HuH-7 (cell line): ENCODE results near the gene ZBTB16.

Experiments used
- DNase-seq: peaks from one replicate; pipeline ENCODE4 v3.0.0; 2011; ENCODE audit warnings: low spot score

ZBTB16 gene

DNA sequence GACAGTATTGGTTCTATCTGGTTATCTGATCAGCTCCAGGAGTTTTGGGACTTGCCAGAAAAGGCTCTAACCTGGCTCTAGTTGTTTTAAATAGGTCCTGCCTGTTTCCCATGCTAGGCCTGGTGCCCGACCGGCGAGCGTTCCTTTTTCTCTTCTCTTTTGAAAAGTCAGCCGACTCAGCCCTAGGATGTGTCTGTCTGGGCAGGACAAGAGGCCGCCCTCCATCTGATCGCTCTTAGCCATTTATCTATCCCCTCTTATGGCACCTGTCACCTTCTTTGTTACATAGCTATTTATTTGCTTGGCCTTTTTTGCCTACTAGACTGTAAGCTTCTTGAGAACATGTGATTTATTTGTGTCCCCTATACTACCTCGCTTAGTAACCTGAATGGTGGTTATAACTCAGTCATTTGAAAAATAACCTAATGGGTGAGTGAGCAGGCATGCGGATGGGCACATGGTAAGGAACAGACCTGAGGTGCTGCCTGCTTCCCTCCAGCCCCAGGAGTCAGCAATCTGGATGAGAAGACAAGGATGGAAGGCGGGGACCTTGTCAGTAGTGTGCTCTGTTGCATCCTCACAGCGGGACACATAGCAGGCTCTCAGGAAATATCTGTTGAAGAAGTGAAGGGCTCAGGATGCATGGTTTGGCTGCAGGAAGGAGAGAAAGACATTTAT is 108.4 kb downstream of the ZBTB16 start:
- DNase-seq, result no peak

DNA sequence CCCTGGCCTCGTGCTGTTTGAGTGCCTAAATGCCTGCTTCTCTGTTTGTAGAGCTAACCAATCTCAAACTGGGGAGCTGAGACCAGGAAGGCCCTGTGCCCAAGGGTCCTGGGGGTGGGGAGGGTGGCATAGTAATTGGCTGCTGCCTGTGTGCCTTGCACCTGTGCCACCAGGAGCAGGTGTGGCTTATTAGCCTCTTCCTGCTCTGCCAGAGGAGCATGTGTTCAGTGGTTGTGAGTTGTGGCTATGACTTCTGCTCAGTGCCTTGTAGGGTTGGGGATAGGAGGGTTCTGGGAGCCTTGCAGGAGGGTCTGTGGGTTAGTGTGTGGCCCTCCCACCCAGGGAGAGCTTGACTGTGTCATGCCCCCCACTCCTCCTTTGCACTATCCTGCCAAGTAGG is 109.2 kb downstream of the ZBTB16 start:
- no peak for DNase-seq

DNA sequence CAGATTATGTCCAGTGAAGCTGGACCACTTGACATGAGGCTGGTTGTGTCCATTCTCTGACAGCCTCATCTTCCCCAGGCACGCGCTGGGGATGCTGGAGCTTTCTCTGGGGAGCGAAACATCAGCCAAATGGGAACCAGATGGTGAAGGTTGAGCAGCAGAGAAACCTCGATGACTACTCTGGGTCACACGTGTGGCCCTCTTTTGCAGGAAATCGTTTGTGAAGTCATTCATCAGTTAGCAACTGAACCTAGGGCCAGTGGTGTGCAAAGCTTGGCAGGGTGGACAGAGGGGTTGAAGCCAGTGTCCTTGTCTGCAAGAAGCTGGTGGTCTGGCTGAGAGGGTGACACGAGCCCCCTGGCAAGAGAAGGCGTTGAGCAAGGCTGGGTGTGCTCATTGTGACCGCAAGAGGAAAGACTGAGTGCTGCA is 109.8 kb downstream of the ZBTB16 start:
- DNase-seq, result no peak

DNA sequence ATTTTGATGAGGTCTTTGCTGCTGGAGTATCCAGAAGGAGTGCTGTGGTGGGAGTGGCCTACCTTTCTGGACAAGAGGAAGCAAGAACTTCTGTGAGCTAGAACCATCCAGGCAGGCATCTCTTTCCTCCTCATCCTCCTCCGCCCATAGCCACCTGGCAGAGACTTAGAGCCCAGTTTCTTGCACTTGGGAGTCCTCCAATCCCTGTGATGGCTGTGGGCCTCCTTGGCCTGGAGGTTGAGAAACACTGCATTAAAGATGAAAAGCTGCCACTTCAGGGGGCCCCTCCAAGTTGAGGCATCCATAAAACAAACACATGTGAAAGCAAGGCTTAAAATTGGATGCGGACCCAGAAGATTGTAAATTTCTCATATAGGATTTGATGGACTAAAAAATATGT is 110.3 kb downstream of the ZBTB16 start:
- no peak for DNase-seq

DNA sequence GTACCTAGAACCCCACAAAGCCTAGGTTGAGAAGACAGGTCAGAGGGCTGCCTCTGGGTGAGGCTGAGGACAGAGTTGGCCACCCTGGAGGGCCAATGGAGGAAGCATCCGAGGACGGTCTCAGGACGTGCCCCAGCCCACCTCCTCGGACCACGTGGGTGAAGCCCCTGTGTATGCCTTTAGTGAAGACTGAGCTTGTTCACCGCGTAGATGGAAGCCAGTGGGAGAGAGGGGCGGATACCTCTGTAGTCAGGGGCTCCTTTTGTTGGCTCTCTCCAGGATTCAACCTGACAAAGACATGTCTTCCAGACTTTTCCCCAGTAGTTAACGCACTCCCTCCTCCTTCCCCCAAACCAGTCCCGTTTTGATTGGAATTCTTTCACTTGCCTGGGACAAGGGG is 110.7 kb downstream of the ZBTB16 start:
- DNase-seq, result no peak

DNA sequence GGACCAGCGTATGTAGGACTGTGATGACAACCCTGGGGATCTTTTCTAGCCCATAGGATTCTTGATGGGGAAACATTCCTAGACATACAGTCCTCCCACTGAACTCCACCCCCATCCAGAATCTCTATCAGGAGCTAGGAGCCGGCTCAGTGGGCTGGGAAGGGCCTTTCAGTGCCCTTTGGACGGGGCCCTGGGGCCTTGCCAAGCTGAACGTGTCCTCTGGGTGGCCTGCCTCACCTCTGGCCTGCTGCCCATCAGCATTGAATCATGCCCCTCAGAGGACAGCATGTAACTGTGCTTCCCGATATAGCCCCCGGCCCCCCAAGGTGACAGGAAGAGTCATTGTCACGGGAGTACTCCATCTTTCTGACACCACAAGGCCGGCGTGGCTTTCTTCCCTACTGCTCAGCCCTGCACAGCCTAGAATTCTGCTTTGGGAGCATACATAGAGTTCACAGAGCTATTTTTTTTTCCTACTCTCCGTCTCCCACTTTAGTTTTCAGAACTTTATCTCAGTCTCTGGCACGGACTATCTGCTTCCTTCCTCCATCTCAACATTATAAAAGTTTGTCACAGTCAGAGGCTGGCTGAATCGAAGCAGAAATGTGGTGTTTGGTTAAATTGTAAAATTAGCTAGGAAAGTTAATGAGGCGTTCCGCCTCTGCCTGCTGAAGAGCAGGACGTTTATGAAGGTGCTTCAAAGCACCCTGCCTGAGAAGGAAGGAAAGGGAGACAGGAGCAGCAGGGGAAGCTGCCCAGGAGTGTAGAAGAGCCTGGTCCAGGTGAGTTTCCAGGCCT is 111.9 kb downstream of the ZBTB16 start:
- DNase-seq, result peak; percentile 45

DNA sequence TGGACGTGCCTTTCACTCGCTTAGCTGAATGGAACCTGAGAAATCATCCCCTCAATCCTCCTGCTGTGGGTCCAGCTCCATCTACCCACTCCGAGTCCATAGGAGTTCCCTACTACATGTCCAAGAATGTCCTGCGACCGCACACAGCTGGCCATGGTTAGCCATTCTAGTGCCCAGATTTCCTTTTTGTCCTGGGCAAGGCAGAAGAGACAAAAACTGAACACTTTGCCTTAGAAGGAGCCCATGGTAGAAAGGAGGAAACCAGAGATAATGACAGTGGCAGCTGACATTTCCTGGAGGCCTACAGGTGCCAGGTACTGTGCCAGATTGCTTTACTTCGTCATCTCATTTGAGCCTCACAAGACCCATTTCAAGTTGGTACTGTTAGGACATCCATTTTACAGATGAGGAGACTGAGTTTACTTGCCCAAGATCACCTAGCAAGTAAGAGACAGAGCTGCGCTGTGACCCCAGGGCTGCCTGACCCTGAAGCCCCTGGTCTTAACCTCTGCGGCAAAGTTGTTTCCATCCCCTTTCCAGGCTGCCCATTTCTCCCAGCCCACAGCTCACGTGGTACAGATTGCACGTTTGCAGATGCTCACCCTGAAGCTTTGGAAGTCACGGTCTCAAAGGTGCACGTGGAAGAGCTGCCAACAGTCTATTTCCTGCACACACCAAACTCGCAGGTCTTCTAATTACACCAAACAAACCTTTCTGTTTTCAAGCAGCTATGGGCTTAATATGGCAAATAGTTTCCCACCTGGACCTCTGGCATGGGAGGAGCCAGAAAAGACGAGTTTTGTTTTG is 112.7 kb downstream of the ZBTB16 start:
- no peak for DNase-seq

DNA sequence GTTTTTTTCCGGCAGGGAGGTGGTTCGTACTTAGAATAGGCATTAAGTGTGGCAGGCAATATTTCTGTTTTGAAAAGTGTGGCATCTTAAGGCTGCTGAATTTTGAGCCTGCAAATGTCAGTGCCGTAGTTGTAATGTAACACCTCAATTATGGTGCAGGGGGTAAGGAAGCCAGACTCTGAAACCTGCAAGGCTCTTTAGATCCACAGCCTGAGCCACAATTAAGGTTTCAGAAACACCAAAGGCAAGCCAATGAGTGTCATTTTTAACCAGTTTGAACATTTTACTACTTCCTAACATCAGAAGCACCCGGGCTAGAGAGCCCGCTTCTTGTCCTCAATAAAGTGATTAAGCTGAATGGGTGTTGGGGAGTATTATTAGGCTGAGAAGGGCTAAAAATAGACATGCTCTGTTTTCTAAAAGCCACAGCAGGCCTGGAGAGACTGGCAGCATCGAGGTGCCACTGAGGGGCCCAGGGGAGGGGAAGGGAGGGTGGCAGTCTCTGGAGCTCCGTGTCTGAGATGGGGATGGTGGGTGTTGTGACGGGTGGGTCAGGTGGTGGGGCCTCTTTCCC is 113.4 kb downstream of the ZBTB16 start:
- no peak for DNase-seq

DNA sequence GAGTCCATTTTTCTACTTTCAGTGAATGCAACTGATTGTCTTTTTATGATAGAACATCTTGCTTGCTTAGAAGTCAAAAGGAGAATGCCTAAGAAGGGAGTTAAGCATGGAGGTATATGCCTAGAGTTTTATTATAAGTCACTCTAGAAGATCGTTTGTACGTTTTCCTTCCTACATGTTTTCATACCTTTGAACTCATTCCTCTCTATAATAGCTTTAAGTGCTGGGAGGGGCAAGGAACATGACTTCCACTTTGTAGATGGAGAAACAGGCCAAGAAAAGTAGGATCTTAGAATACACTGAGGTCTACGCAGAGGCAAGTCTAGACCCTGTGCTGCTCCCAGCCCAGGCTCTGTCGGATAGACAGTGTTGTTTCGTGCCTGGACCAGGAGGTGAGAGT is 114.3 kb downstream of the ZBTB16 start:
- no peak for DNase-seq

DNA sequence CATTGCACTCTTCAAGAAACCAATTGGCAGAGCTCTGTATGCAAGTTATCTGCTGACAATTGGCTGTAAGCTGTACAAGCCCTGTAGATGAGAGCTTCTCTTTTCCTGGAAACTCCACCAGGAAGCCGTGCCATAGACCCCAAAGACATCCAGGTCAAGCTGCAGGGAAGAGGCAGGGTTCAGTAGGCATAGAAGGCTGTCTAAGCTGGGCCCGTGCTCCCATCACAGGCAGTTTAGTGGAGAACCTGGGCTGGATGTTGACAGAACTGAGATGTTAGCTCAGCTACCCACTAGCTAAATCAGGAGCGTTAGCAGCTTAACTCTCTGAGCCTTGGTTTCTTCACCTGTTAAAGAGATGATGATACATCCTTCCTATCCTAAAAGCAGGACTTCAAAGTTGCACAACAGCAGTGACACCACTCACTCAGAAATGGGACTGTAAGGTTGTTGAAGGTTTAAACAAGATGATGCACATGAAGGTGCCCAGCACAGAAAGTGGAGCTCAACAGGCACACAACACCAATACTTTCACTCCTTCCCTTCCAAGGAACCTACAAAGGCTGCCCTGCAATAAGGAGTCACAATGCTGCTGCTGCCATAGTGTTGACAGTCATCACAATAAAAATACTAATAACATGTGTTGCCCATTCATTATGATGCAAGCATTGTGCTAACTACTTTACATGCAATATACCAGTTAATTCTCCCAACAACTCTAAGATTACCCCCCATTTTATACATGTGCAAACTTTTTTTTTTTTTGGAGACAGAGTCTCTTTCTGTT is 115.4 kb downstream of the ZBTB16 start:
- DNase-seq, result no peak

DNA sequence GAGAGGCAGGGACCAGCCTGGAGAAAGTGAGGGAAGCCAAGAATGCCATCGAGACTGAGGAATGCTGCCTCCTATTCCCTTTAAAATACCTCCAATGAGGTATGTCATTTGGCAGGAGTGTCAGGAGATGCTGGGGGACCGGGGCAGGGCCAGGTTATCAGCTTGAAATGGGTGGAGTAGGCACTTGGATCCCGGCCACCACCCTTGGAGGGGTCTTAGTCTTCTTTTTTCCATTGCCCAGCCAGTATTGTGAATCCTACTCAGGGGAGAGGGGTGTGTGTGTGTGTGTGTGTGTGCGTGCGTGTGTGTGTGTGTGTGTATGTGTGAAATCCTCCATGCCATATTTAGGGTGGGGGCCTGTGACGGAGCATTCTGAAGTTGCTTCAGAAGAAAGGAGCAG is 116.2 kb downstream of the ZBTB16 start:
- DNase-seq, result no peak

DNA sequence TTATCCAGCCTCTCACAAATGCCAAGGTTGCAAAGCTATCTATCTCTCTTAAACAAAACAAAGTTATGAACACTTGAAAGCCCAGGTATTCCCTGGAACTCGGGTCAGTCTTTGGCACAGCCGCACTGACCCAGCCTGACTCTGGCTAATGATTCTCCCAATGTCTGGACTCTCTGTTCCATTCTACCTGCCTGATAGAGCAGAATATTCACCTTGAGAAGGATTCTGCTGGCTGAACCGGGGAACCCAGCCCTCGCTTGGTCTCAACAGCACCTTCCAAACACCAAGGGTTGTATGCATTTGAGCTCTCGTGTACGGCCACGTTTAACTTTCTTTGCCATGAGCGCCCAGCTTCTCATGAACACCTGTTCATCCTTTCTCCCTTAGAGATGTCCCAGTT is 116.8 kb downstream of the ZBTB16 start:
- no peak for DNase-seq

DNA sequence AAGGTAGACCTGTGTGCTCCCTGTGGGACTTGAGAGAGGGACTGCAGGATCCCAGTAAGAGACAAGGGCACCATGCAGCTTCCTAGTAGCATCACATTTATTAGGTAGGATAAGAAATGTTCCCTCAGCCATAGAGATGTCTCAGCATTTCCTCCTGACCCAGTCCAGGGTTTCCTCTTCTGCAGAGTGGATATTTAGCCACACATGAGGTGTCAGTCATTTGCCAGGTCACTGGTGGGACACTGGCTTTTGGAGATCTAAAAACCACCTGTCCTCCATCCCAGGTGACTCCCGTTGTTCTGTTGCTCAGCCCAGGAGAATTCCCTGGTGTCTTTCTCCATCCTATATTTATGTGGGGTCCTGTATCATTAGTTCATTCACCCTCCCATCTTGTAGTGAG is 119.1 kb downstream of the ZBTB16 start:
- no peak for DNase-seq

DNA sequence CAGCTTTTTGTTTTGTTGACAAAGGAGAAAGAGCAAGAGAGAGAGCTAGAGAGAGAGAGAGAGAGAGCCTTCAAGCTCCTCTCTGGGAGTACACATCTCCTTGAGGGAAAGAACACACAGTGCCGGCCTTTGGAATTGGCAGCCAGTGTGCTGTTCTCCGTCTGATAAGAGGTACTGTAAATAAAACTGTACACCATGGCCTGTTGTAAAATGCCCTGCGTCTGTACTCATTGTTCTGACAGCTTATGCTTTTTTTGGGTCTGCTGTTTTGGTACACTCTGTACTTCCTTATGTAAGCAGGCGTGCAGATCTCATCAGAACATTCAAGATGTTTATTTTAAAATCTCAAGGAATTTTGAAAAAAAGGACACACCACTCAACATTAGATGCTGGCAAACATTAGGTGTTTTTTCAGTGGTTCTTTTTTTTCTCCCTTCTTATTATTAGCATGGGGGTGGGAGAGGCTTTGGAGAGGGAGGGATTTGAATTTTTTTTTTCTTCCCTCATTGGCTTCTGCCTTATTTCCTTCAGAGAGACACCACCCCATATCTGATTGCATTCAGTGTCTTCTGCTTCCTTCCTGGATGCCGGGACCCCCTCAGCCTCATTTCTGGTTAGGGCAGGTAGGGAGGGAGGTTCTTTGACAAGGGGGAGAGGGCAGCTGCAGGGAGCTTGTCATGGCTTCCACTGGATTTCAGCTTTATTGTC is 119.9 kb downstream of the ZBTB16 start:
- DNase-seq, result no peak

DNA sequence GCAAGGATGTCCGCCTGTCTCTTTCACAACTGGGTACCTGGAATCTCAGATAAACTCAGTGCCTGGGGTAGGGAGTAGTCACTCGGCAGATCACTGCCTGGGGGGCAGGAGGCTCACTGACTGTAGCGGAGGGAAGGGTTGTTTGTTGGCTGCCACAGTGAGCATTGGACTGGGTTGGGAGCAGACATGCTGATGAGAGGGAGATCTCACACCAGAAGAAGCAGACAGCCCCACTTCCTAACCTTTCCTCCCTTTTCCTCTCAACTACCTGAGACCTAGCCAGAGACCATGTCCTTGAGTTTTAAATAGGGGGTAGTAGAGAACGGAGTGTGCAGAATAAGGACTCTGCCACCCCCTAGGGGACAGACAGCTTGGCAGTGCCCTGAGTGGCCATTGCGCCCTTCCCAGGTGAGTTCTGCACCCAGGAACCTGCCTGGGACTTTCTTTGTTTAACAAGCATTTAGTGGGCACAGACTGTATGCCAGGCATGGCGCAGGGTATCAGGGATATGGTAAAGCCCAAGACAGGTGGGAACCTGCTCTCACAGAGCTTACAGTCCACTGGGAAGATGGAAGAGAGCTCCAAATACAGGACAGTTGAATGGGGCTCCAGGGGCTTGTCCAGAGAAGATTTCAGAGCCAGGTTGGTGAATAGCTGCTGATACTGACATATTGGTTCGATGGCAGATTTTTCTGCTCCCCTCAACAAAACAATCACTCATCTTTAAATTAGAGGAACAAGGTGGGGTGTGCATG is 121.0 kb downstream of the ZBTB16 start:
- peak; percentile 58 for DNase-seq

DNA sequence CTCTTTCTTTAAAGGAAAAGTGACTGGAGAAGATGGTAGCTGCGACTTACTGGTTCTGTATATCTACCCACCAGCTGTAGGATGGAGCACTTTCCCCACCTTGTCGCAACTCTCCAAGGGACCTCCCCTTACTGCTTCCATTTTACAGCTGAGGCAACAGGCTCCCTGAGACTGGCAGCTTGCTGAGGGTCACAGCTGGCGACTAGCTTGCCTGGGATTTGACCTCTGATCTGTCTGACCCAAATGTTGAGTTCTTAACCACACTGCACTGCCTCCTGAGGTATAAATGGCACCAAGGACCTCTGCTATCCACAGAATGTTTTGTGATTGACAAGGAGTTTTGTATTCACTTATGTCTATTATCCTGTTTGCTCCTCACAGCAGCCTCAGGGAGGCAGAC is 121.7 kb downstream of the ZBTB16 start:
- no peak for DNase-seq

DNA sequence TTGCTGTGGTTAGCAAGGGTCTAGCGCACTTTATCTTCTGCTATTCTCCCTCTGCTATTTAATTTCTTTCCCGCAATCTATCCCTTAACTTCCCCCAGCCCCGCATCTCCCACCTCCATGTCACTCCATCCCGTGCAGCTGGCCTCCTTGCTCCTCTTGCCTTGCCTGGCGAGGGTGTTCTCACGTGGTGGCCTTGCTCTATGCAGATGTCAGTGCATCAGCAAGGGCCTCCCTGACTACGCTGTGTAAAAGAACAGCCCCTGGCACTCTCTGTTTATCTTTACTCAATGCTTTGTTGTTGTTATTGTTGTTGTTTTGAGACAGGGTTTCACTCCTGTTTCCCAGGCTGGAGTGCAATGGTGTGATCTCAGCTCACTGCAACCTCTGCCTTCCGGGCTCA is 122.2 kb downstream of the ZBTB16 start:
- no peak for DNase-seq

DNA sequence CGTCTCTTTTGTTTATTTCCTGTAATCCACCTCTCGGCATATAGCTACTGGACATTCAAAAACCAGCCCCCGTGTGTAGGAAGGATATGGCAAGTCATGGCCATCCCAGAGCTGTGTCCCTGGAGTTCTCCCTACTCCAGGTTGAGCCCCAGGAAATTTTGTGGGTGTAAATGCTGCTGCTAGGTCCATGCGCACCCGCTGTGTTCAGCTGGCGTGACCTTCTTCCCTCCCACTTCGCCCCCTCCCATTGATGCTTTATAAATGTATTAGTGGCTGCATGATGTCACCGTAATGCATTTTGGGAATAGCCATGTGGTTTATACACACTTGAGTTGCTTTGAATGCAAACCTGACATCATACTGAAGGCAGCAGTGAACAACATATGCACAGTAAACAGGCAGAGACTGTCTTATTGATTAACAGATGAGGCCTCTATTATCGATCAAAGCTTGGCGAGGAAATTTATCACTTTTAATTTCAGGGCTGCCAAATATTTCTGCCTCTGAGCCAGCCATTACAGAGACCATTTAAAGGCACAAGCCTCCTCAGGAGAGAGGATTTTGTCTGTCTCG is 123.0 kb downstream of the ZBTB16 start:
- no peak for DNase-seq

DNA sequence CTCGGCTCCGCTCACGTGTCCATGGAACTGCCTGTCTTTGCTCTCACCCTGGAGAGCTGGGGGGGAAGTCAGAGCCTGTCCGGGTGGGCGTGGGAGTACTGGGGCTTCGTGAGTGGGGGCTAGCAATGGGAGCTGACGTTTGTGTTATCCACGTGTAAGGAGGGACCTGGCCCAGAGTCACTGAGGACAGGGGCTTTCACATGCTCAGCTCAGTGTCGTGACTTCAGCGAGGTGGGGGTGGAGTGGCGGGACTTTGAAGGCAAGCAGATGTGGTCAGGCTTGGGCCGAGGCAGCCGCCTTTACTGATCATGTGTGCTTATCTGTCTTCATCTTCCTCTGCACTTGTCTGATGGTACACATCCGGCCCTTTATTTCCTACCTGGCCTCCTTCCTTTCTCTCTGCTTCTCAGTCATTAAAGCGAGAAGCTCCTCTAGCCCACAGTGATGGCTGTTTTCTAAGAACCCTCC is 123.6 kb downstream of the ZBTB16 start:
- DNase-seq, result no peak

DNA sequence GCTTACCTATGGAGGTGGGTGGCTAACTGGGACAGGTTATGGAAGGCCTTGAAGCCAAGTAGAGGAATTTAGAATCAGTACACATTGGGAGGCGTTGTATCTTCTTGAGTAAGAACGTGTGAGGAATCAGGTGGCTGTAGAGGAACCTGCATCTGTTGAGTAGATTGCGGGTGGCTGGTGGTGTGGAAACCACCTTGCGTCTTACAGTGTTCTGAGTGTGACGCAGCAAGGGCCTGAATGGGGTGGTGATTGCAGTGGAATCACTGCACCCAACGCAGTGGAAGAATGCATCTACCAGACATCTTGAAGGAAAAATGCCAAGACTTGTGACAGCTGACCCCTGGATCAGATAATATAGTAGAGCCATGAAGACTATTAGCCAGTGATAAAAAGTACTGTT is 125.9 kb downstream of the ZBTB16 start:
- DNase-seq, result no peak
